ENCODE data around the gene BLM. TPM values are rescaled to one million over a fixed set of nuclear protein-coding genes. Genes with fewer than 3 reads are reported as not detected.

BLM gene
- total RNA-seq, 1 experiment from 2014 or later = 13.1 TPM

DNA sequence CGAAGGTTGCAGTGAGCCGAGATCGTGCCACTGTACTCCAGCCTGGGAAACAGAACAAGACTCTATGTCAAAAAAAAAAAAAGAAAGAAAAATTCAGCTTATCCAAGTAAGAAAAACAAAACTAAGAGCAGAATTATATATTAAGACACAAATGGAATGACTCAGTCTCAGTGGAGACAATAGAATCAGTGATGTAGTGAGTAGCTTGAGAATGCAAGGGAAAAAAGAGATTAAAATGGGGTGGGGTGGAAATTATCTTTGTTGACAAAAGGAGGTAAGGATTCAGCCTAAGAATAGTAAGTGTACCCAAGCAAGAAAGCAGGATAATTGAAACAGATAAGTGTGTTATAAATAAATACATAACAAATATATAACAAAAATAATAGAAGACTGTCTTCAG lies 70.7 kb downstream of the BLM start:
- peak; percentile 21 for DNase-seq (ENCODE audit: low read depth)

DNA sequence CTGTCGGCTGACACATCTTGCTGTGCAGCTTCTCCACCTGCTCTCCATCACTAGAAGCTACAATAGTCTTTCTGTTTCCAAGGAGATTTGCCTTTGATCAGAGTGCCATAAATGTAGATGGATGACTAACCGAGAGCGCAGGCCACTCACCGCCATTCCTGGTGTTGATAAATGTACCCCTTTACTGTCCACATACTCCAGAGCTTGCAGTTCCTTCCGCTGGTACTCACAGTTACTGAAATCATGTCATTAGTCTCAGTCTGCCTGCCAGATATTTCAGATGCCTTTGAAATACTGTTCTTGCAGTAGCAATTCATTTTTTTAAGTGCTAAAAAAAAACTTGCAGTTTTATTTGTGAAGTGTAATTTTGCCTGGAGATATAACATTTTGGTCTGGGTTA lies 72.3 kb downstream of the BLM start:
- no peak for DNase-seq (ENCODE audit: low read depth)

DNA sequence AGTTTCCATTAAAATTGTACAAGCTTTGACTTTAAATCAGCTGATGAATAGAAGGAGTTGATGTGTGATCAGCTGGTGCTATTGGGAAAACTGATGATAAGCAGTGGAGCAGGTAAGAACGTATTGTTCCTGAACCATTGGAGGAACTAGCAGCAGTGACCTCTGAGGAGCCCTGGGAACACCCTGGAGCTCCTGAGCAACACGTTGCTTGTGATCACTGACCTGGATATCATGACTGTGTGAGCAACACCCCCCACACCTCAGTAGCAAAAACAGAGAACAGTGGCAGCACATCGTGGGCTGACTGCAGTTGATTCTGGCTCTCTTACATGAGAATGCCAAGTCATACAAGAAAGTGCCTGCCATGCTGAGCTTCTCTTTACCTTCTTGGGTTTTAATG lies 72.9 kb downstream of the BLM start:
- no peak for DNase-seq (ENCODE audit: low read depth)

DNA sequence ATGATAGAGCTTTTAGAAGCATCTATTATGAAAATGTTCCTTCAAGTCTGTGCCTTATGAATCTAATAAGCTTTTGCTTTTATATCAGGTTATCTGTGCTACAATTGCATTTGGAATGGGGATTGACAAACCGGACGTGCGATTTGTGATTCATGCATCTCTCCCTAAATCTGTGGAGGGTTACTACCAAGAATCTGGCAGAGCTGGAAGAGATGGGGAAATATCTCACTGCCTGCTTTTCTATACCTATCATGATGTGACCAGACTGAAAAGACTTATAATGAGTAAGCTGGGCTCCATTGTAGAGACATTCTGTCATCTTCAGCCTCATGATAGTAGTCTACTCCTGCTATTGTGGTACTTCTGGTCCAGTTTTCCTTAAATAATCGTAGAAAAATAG lies 73.4 kb downstream of the BLM start:
- no peak for DNase-seq (ENCODE audit: low read depth)

DNA sequence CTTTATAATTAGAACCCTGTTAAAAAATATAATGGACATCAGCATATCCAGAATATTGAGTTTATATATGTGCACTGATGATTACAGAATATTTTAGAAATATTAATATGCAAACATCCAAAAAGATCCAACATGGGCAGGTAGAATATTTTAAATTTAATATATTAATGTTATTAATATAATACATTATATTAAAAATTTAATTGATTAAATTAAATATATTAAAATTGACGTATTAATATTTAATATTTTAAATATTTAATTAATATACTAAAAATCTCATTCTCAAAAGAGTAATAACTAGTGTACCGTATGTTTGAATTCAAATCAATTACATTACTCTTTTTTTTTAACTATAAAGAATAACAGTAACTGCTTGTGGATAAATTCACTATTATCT lies 77.4 kb downstream of the BLM start:
- no peak for DNase-seq (ENCODE audit: low read depth)

DNA sequence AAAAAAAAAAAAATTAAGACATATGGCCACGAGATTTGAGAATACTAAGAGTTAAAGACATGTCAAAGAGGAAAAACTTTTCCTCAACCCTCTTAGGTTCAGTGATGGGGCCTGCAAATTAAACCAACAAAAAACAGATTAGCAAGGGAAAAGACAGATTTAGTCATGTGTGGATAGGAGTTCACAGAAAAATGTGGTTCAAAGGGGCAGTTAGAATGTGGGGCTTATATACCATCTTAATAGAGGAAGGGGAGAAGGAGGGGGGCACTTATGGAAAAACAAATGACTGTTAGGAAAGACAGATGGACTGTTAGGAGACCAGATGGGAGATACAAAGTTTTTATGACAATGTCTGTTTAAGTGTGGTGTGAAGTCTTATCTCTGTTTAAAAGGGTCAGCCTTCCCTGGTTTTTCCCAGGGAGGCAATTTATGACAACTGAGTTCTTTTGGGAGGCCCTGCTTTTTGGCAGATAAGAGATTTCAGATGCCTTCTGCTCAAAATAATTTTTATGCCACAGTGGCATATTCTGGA lies 82.6 kb downstream of the BLM start:
- no peak for DNase-seq (ENCODE audit: low read depth)

DNA sequence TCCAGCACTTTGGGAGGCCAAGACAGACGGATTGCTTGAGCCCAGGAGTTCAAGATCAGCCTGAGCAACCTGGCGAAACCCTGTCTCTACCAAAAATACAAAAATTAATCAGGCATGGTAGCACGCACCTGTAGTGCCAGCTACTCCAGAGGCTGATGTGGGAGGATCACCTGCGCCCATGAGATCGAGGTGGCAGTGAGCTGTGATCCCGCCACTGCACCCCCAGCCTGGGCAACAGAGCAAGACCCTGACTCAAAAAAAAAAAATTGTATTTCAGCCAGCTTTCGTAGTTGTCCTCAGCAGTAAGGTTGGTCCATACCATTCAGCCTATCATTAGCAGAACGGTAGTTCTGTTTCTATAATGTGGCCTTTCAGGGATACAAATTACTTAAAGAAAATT lies 84.7 kb downstream of the BLM start:
- no peak for DNase-seq (ENCODE audit: low read depth)

DNA sequence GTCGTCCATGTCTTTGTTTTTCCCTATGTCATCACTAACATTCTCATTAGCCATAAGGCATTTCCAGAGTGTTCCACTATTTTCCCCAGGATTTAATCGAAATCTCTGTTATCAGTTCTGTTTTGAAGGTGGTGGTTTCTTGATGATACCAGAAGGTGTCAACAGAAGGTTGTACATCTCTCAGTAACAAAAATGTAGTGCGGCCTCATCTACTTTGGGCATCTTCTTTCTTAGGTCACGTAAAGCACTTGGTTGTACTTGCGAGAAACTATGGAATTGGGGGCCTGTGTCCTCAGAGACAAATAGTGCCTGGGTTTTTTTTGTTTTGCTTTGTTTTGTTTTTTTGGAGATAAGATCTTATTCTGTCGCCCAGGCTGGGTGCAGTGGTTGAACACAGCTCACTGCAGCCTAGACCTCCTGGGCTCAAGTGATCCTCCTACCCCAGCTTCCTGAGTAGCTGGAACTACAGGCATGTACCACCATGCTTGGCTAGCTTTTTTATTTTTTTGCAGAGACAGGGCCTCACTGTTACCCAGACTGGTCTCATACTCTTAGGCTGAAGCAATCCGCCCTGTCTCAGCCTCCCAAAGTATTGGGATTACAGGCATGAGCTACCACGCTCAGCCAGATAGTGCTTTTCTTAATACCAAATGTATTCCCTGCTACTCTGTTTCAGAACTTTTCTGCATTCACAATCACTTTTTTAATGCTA lies 90.1 kb downstream of the BLM start:
- no peak for DNase-seq (ENCODE audit: low read depth)

DNA sequence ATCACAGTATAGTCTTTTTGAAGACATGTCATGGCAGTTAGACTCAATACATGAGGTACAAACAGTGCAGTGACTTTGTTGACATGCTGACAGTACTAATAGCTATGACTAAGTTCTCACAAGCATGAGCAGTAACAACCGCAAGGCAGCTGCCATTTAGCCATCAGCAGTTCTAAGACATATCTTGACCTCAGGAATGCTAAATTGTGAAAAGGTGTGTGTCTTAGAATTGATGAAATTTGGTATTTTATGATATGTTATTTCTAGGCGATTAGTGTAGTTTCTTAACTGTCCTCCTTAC lies 90.6 kb downstream of the BLM start:
- DNase-seq (ENCODE audit: low read depth) = no peak

DNA sequence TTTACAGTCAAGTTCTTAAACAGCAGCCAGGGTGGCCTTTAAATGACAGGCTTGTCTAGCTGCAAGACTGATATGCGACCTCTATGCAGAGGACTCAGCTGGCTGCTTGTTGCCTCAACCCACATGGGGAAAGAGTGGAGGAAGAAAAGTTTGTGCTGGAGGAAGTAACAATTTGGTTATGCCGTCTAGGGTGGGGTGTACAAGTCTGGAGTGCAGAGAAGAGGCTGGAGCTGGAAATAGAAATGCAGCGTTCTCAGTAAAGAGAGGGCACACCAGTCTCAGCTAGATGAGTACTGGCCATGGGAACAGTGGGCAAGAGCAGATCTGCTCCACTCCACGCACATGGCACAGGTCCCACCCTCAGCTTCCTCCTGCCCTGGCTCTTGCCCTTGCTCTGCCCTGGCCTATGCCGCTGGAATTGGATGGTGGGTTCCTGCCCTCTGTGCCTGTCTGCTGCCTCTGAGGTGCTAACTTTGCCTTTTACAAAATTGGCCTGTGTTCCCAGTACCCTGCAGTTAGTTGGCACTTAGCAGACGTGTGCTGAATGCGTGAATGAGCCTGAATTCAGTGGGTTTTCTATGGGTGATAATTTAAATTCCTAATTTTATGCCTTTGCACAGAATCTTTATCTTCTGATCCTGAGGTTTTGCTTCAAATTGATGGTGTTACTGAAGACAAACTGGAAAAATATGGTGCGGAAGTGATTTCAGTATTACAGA lies 91.5 kb downstream of the BLM start:
- no peak for DNase-seq (ENCODE audit: low read depth)

DNA sequence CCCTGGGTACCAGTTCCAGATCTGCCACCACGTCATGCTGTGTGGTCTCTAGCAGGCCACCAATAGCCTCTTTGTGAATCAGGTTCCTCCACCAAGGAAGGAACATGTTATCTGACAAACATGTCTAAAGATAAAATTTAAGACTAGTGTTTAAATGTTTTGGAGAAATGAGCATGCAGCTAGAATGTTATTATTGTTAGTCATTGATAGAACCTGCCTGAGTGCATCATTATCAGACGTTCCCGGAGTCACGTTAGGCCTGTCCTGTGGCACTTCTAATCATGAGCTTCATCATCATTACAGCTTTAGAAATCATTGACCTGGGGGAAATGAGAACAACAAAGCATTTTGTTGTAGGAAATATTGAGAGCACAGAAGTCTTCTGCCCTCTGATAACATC lies 92.4 kb downstream of the BLM start:
- no peak for DNase-seq (ENCODE audit: low read depth)

DNA sequence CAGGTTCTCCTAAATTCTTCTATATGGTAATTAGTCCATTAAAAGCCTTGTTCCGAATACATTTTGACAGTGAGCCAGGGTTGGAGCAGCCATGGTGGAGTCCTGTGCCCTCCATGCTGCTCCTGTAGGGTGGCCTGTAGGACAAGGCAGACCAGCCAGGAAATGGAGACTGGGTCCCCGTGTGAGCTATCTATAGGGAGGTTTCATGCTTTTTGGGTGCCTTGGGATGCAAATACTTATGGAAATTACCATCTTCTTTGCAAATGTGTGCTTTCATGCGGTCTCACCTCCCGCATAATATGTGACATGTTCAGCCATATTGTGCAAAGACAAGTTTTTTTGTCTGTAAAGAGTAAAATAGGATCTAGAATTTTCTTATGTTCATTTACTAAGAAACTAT lies 93.2 kb downstream of the BLM start:
- no peak for DNase-seq (ENCODE audit: low read depth)

DNA sequence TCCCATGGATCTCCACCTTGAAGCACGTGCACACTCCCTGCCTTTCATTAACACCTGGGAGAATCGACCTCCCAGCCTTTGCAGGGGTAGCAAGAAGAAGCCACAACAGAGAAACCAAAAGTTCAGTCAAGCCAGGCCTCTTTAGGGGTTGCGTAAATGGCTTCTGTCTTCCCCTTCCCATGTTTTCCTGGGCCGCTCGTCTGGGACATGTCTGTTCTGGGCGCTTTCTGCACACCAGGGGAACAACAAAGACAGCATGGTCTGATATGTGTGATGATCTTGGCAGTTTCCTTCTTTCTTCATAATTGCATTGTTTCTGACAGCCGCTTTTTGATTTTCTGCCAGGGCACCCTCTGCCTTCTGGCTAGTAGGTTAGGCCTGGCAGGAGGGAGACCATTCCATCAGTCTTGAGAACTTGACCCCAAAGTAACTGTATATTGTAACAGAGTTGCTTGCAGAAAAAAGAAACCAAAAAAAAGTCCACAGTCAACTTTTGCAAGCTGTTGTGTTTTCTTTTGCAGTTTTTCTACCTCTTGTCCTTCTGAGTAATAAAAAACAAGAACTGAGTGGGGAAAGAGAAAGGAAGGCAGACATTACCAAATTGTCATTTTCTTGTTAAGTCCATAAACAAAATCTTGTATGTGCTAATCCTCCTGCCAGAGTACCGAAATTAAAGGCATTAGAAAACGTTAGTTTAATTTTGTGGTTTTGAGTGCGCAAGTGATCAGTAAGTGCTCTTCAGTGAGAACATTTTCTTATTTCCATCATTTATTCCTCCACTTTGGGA lies 95.2 kb downstream of the BLM start:
- no peak for DNase-seq (ENCODE audit: low read depth)

DNA sequence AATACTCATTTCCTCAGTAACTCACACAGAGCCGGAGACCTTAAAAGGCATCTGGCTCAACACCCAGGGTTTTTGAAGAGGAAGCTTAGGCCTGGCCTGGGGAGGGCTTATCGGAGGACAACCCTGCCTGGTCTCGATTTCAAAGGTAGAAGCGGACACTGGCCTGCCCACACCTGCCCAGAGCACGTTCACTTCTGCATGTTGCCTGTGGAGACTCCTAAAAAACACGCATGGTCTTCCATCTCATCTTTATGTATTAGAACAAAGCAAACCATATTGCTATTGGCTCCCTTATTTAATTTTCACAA lies 95.8 kb downstream of the BLM start:
- DNase-seq (ENCODE audit: low read depth) = no peak

DNA sequence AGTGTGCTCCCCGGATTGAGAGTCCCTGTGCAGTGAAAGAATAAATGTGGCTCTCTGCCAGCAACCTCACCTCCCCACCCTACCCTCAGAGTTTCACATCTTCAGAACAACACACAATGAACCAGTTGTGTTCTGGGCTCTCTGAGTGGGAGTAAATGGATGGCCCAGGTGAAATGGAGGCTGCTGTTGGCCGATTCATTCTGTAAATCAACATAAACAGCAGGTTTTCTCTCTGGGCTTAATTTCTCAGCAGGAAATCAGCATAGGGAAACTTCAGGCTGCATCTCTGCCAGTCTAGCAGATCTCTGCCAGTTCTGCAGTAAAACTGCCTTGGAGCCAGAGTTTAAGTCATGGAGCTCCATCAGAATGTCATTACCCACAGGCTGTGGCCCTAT lies 96.6 kb downstream of the BLM start:
- DNase-seq (ENCODE audit: low read depth) = no peak

DNA sequence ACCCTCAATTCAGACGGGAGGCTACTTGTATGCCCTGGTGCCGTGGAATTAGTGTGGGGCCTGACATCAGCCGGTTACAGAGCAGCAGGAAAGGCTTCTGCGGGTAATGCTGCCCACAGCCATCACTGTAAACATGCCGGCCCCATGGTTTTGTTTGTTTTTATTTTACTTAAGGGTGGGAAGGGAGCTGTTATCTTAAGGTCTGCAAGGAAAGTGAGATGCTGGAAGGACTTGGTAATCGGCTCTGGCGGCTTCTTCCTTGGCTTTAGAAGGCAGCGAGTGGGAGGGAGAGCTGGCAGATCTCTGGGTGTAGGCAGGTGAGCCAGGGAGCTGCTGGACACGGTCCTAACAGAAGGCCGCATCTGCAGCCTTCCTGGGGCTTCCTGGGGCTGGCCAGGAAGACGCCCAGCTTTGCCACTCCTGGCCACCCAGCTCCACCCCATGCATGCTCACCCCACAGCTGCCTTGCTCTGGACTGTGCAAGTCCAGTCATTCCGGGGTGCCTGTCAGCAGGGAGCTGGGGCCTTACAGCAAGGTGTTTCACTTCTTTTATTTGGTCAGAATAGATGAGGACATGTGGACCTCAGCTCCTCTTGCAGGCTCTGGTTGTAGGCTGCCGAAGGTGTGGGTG lies 97.2 kb downstream of the BLM start:
- no peak for DNase-seq (ENCODE audit: low read depth)

DNA sequence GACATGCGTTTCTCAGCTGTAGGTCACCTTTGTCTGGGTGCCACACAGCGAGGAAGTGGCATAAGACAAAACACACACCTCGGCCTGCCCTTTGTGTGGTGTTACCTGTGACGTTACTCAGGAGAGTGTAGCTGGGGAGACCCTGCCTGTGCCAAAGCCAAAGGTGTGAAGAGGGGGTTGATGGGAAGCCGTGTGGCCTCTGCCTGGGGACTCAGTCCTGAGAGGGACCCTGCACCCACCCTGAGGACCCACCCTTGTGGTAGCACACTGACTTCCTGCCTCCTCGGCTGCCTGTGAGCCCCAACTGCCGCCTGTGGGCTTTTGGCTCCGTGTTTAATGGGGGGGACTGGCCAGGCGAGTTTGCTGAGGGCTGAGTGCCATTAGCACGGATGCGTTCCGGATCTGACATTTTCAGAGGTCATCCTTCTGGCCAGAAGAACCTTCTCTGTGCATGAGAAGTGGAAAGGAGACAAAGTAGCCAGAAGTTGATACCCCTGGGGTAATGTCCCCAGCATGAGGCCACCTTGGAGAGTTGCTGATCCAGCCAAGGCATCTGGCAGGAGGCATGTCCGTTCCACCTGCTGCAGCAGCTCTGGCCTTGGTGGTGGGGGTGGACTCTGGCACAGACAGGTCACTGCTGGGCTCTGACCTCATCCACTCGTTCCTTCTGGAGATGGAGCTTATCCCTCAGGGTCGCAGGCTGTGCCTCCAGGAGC lies 99.4 kb downstream of the BLM start:
- DNase-seq (ENCODE audit: low read depth) = no peak

DNA sequence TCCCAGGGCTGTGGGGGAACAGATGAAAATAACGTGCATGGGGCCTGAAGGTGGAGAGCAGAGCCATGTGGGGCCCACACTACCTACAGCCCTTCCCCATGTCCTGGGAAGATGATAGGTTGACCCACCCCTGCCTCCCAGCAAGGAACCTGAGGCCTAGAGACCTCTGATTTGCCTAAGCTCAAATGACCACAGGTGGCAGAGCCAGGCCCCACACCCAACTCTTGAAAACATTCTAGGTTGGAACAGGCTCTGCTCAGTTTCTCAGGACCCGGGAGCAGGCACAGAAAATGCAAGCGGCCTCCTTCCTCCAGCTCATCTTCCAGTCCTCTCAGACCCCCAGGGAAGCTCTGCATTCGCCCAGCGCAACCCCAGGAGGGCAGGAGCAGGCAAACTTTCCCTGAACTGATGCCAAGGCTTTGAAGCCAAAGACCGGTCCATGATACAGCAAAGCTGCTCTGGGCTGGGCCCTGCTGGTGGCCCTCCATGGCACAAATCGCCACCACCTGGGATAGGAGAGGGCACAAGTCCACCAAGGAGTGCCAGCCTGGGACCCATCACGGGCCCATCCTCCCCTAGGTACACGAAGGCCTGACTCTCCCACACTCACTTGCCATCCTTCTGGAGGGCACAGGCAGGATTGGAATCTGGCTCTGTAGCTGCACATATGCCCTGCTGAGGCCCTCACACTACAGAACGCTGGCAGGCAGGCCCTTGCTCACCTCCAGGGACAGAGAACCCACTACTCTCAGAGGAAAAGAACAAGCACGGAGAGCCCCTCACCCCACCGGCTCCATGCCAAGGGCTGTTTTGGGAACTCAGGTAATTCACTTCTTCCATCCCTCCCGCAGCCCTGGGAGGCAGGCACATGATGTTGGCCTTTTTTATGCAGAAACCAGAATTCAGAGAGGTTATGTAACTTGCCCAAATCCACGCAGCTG lies 100.2 kb downstream of the BLM start:
- DNase-seq (ENCODE audit: low read depth) = no peak

DNA sequence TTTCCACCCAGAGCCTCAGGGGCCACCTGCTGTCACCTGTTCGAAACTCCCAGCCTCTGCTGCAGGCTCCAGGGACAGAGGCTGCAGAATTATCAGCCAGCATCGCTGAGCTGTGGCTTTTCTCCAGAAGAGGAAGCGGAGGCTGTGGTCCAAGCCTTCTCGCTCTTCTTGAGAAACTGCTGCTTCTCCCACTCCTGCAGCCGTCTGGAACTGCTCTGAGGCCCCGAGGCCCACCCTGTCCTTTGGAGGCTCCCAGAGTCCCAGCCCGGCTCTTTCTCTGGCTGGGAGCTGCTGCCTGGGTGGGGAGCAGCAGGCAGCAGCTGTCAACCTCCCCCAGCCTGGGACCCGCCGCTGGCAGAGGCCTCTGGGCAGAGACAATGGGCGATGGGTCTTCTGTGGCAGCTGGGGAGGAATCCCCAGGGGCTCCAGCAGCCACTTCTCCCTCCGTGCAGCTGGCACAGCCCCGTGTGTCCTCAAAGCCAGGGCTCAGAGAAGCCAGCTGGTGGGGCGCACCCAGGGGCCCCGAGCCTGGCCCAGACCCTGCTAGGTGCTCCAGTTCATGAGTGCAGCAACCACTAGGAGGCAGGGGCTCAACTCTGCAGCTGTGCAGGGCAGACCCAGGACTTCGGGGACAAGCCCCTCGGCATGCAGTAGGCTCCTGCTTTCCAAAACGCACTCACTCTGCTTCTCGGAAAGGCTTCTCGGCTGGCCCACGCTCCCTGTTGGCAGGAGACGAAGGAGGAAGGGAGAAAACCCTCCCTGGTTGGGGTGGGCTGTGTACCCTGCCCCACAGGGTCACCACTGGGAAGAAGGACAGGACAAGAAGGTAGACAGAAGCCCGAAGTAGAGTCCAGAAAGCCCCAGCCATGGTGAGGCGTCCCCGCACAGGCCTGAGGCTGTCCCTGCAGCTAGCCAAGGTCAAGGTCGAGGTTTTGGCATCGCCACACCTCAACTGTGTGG lies 101.4 kb downstream of the BLM start:
- DNase-seq (ENCODE audit: low read depth) = no peak

All from HT1080 (cell line).